ENCODE measurements around the gene NMNAT1.

GRCh38 chr1:10033359-10033845, 90.1 kb downstream of the NMNAT1 start:
- no peak for TF ChIP-seq CTCF (conservative IDR thresholded peaks at IDR 0.05; ENCODE audit: low read length)
- no peak for TF ChIP-seq EZH2phosphoT487 (IDR thresholded peaks at IDR 0.05; ENCODE audit: borderline replicate concordance)
